CD14-positive monocyte (primary cell): ENCODE results near the gene ZC3H13. TPM values are rescaled to one million over a fixed set of nuclear protein-coding genes. Genes with fewer than 3 reads are reported as not detected.

Experiments
- DNase-seq, 3 donors: peaks; one replicate each; pipeline ENCODE4 v3.0.0-alpha.2; 2011 to 2022
- H2AFZ ChIP-seq: 2 replicates; pipeline ENCODE4 v1.6.0; 2012; ENCODE audit warnings: mild to moderate bottlenecking, low read depth, low read length, inconsistent platforms; ENCODE audit not compliant: insufficient read depth, poor library complexity, severe bottlenecking
- H3K27ac ChIP-seq, 2 donors: 1 replicate in 1 of 2; 2 replicates in 1 of 2; pipeline ENCODE4 v1.5.1; 2012 to 2013; ENCODE audit warnings: low read length in 2 of 2, control low read depth in 1 of 2, inconsistent platforms in 1 of 2, low read depth in 1 of 2, mild to moderate bottlenecking in 1 of 2
- H3K27me3 ChIP-seq, 2 donors: one replicate each; pipeline versions ENCODE4 v1.6.0 to v1.6.1; 2011 to 2013; ENCODE audit warnings: low read length in 2 of 2; ENCODE audit not compliant: control insufficient read depth in 2 of 2, insufficient read depth in 2 of 2
- H3K36me3 ChIP-seq, 2 donors: replicated peaks in 1 of 2; 1 replicate in 1 of 2; 2 replicates in 1 of 2; pipeline versions ENCODE4 v1.5.1 to v1.6.1; 2012 to 2013; ENCODE audit warnings: low read length in 2 of 2, control low read depth in 1 of 2, inconsistent platforms in 1 of 2, mild to moderate bottlenecking in 1 of 2; ENCODE audit not compliant: insufficient read depth in 2 of 2, control insufficient read depth in 1 of 2
- H3K4me1 ChIP-seq, 2 donors: 1 replicate in 1 of 2; 2 replicates in 1 of 2; pipeline versions ENCODE4 v1.5.1 to v1.6.1; 2012 to 2013; ENCODE audit warnings: low read length in 2 of 2, control low read depth in 1 of 2, inconsistent platforms in 1 of 2, mild to moderate bottlenecking in 1 of 2, moderate library complexity in 1 of 2; ENCODE audit not compliant: insufficient read depth in 2 of 2, control insufficient read depth in 1 of 2
- H3K4me2 ChIP-seq: replicated peaks from 2 replicates; pipeline ENCODE3; 2012; ENCODE audit warnings: low read length, moderate library complexity, mild to moderate bottlenecking; ENCODE audit not compliant: poor library complexity, severe bottlenecking; ENCODE audit errors: extremely low read depth
- H3K4me3 ChIP-seq, 3 experiments: fragments of 200-600 bp in 1 of 3; sonication (generic) in 1 of 3; replicated peaks in 1 of 3; 1 replicate in 2 of 3; 2 replicates in 1 of 3; pipeline ENCODE4 v1.5.1; 2011 to 2013; ENCODE audit warnings: low read length in 3 of 3, mild to moderate bottlenecking in 3 of 3, control low read depth in 2 of 3, low read depth in 2 of 3, inconsistent platforms in 1 of 3, moderate library complexity in 1 of 3
- H3K79me2 ChIP-seq: 2 replicates; pipeline ENCODE4 v1.6.0; 2012; ENCODE audit warnings: mild to moderate bottlenecking, control low read depth, inconsistent platforms, low read length, moderate library complexity; ENCODE audit not compliant: insufficient read depth
- H3K9ac ChIP-seq: 2 replicates; pipeline ENCODE4 v1.6.0; 2017; ENCODE audit warnings: low read length, mild to moderate bottlenecking; ENCODE audit not compliant: insufficient read depth, poor library complexity, severe bottlenecking
- H3K9me3 ChIP-seq, 2 donors: replicated peaks in 1 of 2; 1 replicate in 1 of 2; 2 replicates in 1 of 2; pipeline versions ENCODE4 v1.5.1 to v1.6.1; 2012 to 2013; ENCODE audit warnings: low read length in 2 of 2, control low read depth in 1 of 2; ENCODE audit not compliant: control insufficient read depth in 1 of 2, insufficient read depth in 1 of 2
- H4K20me1 ChIP-seq: 2 replicates; pipeline ENCODE4 v1.6.0; 2012; ENCODE audit warnings: mild to moderate bottlenecking, low read length, control low read depth, moderate library complexity; ENCODE audit not compliant: insufficient read depth
- H3K27ac Mint-ChIP-seq, 7 donors: one replicate each; pipeline ENCODE4 v1.8.0; 2020; ENCODE audit warnings: mild to moderate bottlenecking in 7 of 7, mixed read lengths in 7 of 7, moderate library complexity in 6 of 7, inconsistent platforms in 2 of 7
- H3K27me3 Mint-ChIP-seq, 3 donors: one replicate each; pipeline ENCODE4 v1.8.0; 2021 to 2022; ENCODE audit warnings: low read depth in 3 of 3, mild to moderate bottlenecking in 3 of 3, mixed read lengths in 3 of 3, moderate library complexity in 3 of 3, inconsistent platforms in 1 of 3
- H3K36me3 Mint-ChIP-seq, 2 donors: one replicate each; pipeline ENCODE4 v1.8.0; 2020; ENCODE audit warnings: mixed read lengths in 2 of 2, inconsistent platforms in 1 of 2, mild to moderate bottlenecking in 1 of 2
- H3K4me1 Mint-ChIP-seq: one replicate; pipeline ENCODE4 v1.8.0; 2020; ENCODE audit warnings: mild to moderate bottlenecking, mixed read lengths
- H3K4me3 Mint-ChIP-seq, 2 donors: one replicate each; pipeline ENCODE4 v1.8.0; 2020; ENCODE audit warnings: mild to moderate bottlenecking in 2 of 2, mixed read lengths in 2 of 2, moderate library complexity in 1 of 2
- H3K9me3 Mint-ChIP-seq, 7 donors: one replicate each; pipeline ENCODE4 v1.8.0; 2020 to 2022; ENCODE audit warnings: mixed read lengths in 7 of 7, mild to moderate bottlenecking in 6 of 7, moderate library complexity in 6 of 7, inconsistent platforms in 2 of 7
- CTCF ChIP-seq: fragments of 200-600 bp; IDR thresholded peaks from one replicate; pipeline ENCODE4 v1.8.0; 2022; ENCODE audit warnings: antibody characterized with exemption, mild to moderate bottlenecking
- WGBS: methylation state at CpG from one replicate; pipeline ENCODE4 v1.1.5; 2013; ENCODE audit warnings: missing lambda C conversion rate; ENCODE audit not compliant: insufficient coverage; 5-methylcytosine and 5-hydroxymethylcytosine counted together
- intact Hi-C, 2 donors: fragments of 100-400 bp; cut with micrococcal nuclease; formaldehyde crosslinking; loops; one replicate each; pipeline versions ENCODE4 v1.15.0 to v1.15.1; 2023
- polyA plus RNA-seq, 3 donors: library from polyadenylated mRNA; depleted of rRNA in 1 of 3; unstranded in 2 of 3; stranded (reverse) in 1 of 3; fragments of 300-500 nt in 2 of 3; fragments of >200 nt in 1 of 3; fragmentation: Illumina TruSeq in 2 of 3; gene quantifications; 1 replicate in 2 of 3; 2 replicates in 1 of 3; pipeline ENCODE4 v1.2.3, GENCODE V29; 2012 to 2021

ZC3H13 gene
- polyA plus RNA-seq, 3 donors: 5.3 to 22.2 (median 9.7) TPM

DNA sequence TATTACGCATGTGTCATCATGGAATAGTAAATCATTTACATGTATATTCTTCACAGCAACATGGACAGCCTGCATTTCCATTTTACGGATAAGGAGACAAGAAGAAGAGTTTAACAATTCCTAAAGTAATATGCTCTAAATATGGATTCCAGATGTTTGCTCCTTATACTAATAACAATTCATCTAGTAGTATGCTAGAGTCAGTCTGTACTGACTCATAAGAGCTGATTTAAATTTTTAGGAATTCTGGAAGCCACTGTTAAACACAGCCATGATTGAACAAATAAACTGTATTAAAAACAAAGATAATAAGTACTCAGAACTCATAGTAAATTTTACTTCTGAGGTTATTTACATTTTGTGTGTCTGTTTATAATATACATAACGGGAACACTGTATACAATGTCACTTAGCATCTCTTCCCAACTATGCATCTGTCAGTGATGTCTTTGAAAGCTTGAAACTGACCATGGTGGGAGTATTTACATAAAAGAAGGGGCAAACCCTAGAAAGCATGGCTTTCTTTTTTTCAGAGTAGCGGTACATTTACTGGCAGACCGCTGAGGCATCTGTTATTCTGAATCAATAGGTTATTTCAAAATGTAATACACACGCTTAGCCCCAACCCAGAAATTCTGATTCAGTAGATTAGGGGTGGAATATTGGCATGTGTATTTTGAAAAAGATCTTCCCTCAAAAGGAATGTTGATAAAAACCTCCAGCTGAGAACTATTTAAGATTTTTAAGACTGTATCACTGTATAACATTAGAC is 12.9 kb downstream of the ZC3H13 start:
- peaks cover 58 to 62% of the 10 kb centered on the region in 2 donors for H3K36me3 Mint-ChIP-seq
- H3K36me3 ChIP-seq: peaks cover 59 to 89% of the 10 kb centered on the region in 2 donors

DNA sequence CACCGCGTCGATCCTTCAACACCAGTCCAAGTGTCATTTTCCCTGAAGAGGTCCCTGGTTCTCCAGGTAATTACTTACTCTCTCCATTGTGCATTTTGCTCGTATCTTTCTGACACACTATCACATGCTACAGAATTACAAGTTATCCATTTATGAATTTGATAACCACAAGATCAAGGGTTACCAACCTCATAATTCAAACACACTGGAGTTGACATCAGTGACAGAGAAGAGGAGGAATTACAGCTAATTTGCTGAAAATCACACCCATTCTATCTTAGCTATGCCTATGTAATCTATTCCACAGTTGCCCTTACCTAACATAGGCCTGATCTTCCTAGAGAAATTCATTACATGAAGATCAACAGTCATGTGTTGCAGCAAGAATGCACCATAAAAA is 14.2 kb downstream of the ZC3H13 start:
- Histone ChIP-seq H3K9me3 (no peaks in the 10 kb centered on the region), H3K9ac (no peak overlapping the region), H3K4me1 (no peaks in the 10 kb centered on the region), H2AFZ (no peak overlapping the region), H3K4me3 (no peak overlapping the region), H4K20me1 (peaks cover 15% of the 10 kb centered on the region), H3K4me2 (no peak overlapping the region), H3K36me3 (peaks cover 63 to 91% of the 10 kb centered on the region in 2 donors), H3K27me3 (no peaks in the 10 kb centered on the region), H3K79me2 (peaks cover 2% of the 10 kb centered on the region), H3K27ac (no peak overlapping the region)
- Mint-ChIP-seq H3K4me1 (no peaks in the 10 kb centered on the region), H3K27me3 (peaks cover 0 to 1% (median 1%) of the 10 kb centered on the region in 3 donors), H3K36me3 (peaks cover 67 to 75% of the 10 kb centered on the region in 2 donors), H3K27ac (peak overlapping the region in 1 of 7 donors; percentile 14), H3K4me3 (no peak overlapping the region), H3K9me3 (peaks cover 0 to 5% (median 0%) of the 10 kb centered on the region in 7 donors)
- DNase-seq: no peak
- WGBS: 97% methylated on average over 4 of the region's 4 CpGs
- no peak for TF ChIP-seq CTCF
- intact Hi-C loops: no loop called here

More for the DNA sequence above, 12.9 kb downstream of the ZC3H13 start:
- H3K9me3 Mint-ChIP-seq: peaks cover 0 to 3% (median 0%) of the 10 kb centered on the region in 7 donors
- DNase-seq: no peak
- Histone ChIP-seq H2AFZ (no peak overlapping the region), H3K4me1 (no peaks in the 10 kb centered on the region), H3K27ac (no peak overlapping the region), H3K9ac (no peak overlapping the region), H3K9me3 (no peaks in the 10 kb centered on the region), H4K20me1 (peaks cover 15% of the 10 kb centered on the region), H3K4me3 (no peak overlapping the region), H3K79me2 (peaks cover 14% of the 10 kb centered on the region), H3K4me2 (no peak overlapping the region), H3K27me3 (no peaks in the 10 kb centered on the region)
- no peak overlapping the region for H3K27ac Mint-ChIP-seq
- TF ChIP-seq CTCF: no peak
- no peak overlapping the region for H3K4me3 Mint-ChIP-seq
- intact Hi-C loops: loop anchor here in 1 of 2 donors (10.0 kb wide), 1 partner anchor 705 kb away; no protein-coding TSS in a partner anchor
- no peaks in the 10 kb centered on the region for H3K4me1 Mint-ChIP-seq
- no CpG with 5 or more reads among the region's 6 CpGs for WGBS
- peaks cover 0 to 1% (median 1%) of the 10 kb centered on the region in 3 donors for H3K27me3 Mint-ChIP-seq
